COR-L47 (cell line): ENCODE results near the gene WDR93.

Source experiments
- DNase-seq: peaks from one replicate; lab custom pipeline; 2025; lab: John Stamatoyannopoulos, UW

WDR93 gene

GRCh38 chr15:89662893-89663626 is 27.6 kb upstream of the WDR93 start:
- DNase-seq: no peak

- DNase-seq: peak; percentile 50
These were observed 25.9 kb upstream of the WDR93 start for GRCh38 chr15:89664441-89665350.

GRCh38 chr15:89665449-89666181 is 25.0 kb upstream of the WDR93 start:
- DNase-seq: peak; percentile 33

GRCh38 chr15:89666184-89666857 is 24.3 kb upstream of the WDR93 start:
- no peak for DNase-seq

GRCh38 chr15:89666858-89667705 is 23.5 kb upstream of the WDR93 start:
- DNase-seq: no peak

- DNase-seq: no peak
These were observed 23.0 kb upstream of the WDR93 start for GRCh38 chr15:89667706-89667960.

- DNase-seq: no peak
These were observed 22.4 kb upstream of the WDR93 start for GRCh38 chr15:89668171-89668570.

- DNase-seq: no peak
These were observed 21.2 kb upstream of the WDR93 start for GRCh38 chr15:89669309-89669865.

- DNase-seq: no peak
These were observed 20.7 kb upstream of the WDR93 start for GRCh38 chr15:89669941-89670340.

GRCh38 chr15:89670971-89671560 is 19.5 kb upstream of the WDR93 start:
- DNase-seq: no peak

GRCh38 chr15:89671687-89672086 is 18.9 kb upstream of the WDR93 start:
- no peak for DNase-seq

- no peak for DNase-seq
These were observed 18.1 kb upstream of the WDR93 start for GRCh38 chr15:89672221-89673164.

- peak; percentile 3 for DNase-seq
These were observed 17.5 kb upstream of the WDR93 start for GRCh38 chr15:89673165-89673512.

GRCh38 chr15:89674526-89674925 is 16.1 kb upstream of the WDR93 start:
- DNase-seq: no peak

GRCh38 chr15:89675606-89676005 is 15.0 kb upstream of the WDR93 start:
- no peak for DNase-seq

GRCh38 chr15:89677381-89677780 is 13.2 kb upstream of the WDR93 start:
- no peak for DNase-seq

GRCh38 chr15:89679212-89679611 is 11.4 kb upstream of the WDR93 start, which contains the start of gene PLIN1:
PLIN1 (minus strand) TSS chr15:89679367; CDS start chr15:89677489, 1,878 bp downstream.
- DNase-seq: no peak

GRCh38 chr15:89680282-89680873 is 10.2 kb upstream of the WDR93 start:
- no peak for DNase-seq

GRCh38 chr15:89681146-89681545 is 9.5 kb upstream of the WDR93 start:
- no peak for DNase-seq
